Colonic mucosa (tissue), 4 donors: ENCODE results near the gene ZSCAN16. TPM values are rescaled to one million over a fixed set of nuclear protein-coding genes. Genes with fewer than 3 reads are reported as not detected.

ENCODE experiments used
- DNase-seq: peaks from one replicate; pipeline ENCODE4 v3.0.0-alpha.2; 2020
- H3K27ac ChIP-seq: fragments of 200-600 bp; one replicate; pipeline ENCODE4 v1.8.0; 2021
- H3K27me3 ChIP-seq: fragments of 200-600 bp; one replicate; pipeline ENCODE4 v1.8.0; 2021
- H3K36me3 ChIP-seq: fragments of 200-600 bp; one replicate; pipeline ENCODE4 v1.8.0; 2021
- H3K4me1 ChIP-seq: fragments of 200-600 bp; one replicate; pipeline ENCODE4 v1.8.0; 2021; ENCODE audit warnings: mild to moderate bottlenecking
- H3K4me3 ChIP-seq: fragments of 200-600 bp; one replicate; pipeline ENCODE4 v1.8.0; 2021
- H3K9ac ChIP-seq, 2 donors: one replicate each; pipeline ENCODE4 v1.7.0; 2013; ENCODE audit warnings: control low read depth in 2 of 2, low read depth in 2 of 2, low read length in 2 of 2
- H3K9me3 ChIP-seq: fragments of 200-600 bp; one replicate; pipeline ENCODE4 v1.8.0; 2021
- CTCF ChIP-seq: fragments of 200-600 bp; IDR thresholded peaks from one replicate; pipeline ENCODE4 v1.8.0; 2022; ENCODE audit warnings: antibody characterized with exemption, mild to moderate bottlenecking
- intact Hi-C: fragments of 100-400 bp; cut with DNase I; formaldehyde crosslinking; loops from one replicate; pipeline ENCODE4 v1.14.1; 2022
- total RNA-seq, 2 donors: library from RNA; stranded (reverse); fragmentation: NEBNext Ultra II Directional in 1 of 2; extraction: Animal tissue kit (Norgen Biotek cat#: 25700) in 1 of 2; gene quantifications; one replicate each; pipeline ENCODE4 v1.2.1, GENCODE V29; 2021
- donor health status: healthy.
- donor health status: DM: no; HTN: no; CAD: no.
- donor health status: DM: no; HTN: no; CAD: no.

The ZSCAN16 gene
- total RNA-seq, 2 donors from 2014 or later = 8.3 to 8.7 TPM

DNA sequence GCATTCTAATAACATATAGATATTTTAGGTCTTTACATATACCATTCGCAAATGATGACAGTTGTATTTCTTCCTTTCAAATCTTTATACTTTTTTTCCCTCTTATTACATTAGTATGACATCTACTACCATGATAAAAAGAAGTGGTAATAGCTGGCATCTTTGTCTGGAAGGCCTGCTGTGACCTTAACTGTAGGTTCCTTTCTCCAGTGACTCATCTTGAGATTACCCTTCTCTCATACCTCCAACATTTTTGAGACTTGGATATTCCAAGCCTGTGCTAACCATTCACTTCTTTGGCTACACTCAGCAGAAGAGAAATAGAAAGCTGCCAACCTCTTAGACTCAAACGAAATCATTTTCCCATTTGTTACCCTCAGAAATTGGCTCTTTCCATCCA is 47.6 kb downstream of the ZSCAN16 start:
- H3K4me1 ChIP-seq = no peaks in the 10 kb centered on the region
- TF ChIP-seq CTCF = no peak
- no peak overlapping the region for H3K9ac ChIP-seq
- intact Hi-C loops = no loop called here
- H3K27me3 ChIP-seq = no peaks in the 10 kb centered on the region
- H3K4me3 ChIP-seq = no peak overlapping the region
- no peak overlapping the region for H3K27ac ChIP-seq
- no peaks in the 10 kb centered on the region for H3K9me3 ChIP-seq
- no peak for DNase-seq
- no peaks in the 10 kb centered on the region for H3K36me3 ChIP-seq

DNA sequence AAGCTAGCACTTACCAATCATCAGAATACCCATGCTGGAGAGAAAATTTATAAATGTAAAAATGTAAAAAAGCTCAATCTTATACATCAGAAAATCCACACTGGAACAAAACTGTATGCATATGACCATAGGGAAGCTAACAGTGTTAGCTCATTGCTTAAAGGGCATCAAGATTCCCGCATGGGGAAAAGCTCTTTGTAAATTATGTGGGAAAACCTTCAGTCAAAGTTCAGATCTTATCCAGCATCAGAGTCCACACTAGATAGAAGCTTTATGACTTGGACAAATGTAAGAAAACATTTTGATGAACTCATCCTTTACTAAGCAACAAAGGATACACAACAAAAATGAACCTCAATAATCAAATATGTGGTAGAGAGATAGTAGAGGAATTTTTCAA is 52.0 kb downstream of the ZSCAN16 start:
- TF ChIP-seq CTCF = no peak
- DNase-seq = no peak
- Histone ChIP-seq H3K36me3 (no peaks in the 10 kb centered on the region), H3K27ac (no peak overlapping the region), H3K4me1 (no peaks in the 10 kb centered on the region), H3K9me3 (no peaks in the 10 kb centered on the region), H3K9ac (no peak overlapping the region), H3K4me3 (no peak overlapping the region), H3K27me3 (no peaks in the 10 kb centered on the region)
- intact Hi-C loops = no loop called here

Other genes with a start within 250 kb of the ZSCAN16 start
- not detected for gene OR2B2, start 212.2 kb upstream of the ZSCAN16 start, total RNA-seq
- under 1 TPM in 1 of 2 donors, not detected in 1; 0.47 TPM for gene OR2B6, start 167.4 kb upstream of the ZSCAN16 start, total RNA-seq
- gene ZNF165, start 44.0 kb upstream of the ZSCAN16 start, total RNA-seq = 1 to 10 TPM; 5.3 to 9.9 TPM
- gene ZKSCAN8, start 17.3 kb downstream of the ZSCAN16 start, total RNA-seq = 10 to 100 TPM in 1 of 2 donors, 1 to 10 TPM in 1; 7.6 to 12.2 TPM
- gene ZSCAN9, start 100.7 kb downstream of the ZSCAN16 start, total RNA-seq = 1 to 10 TPM; 8.9 to 9.8 TPM
- gene ZKSCAN4, start 127.7 kb downstream of the ZSCAN16 start, total RNA-seq = 1 to 10 TPM; 4.9 to 5.2 TPM
- under 1 TPM; 0.25 to 0.29 TPM for gene NKAPL, start 134.7 kb downstream of the ZSCAN16 start, total RNA-seq
- 1 to 10 TPM; 4.2 to 7.8 TPM for gene ZSCAN26, start 142.5 kb downstream of the ZSCAN16 start, total RNA-seq
- 1 to 10 TPM; 1.0 to 2.0 TPM for gene PGBD1, start 157.0 kb downstream of the ZSCAN16 start, total RNA-seq
- gene ZSCAN31, start 211.5 kb downstream of the ZSCAN16 start, total RNA-seq = 1 to 10 TPM; 6.6 to 7.0 TPM
- gene ZKSCAN3, start 225.3 kb downstream of the ZSCAN16 start, total RNA-seq = 1 to 10 TPM; 4.9 to 6.1 TPM